ENCODE results near the gene R3HDM4. TPM values are rescaled to one million over a fixed set of nuclear protein-coding genes. Genes with fewer than 3 reads are reported as not detected.

R3HDM4 gene
- total and polyA plus RNA-seq, 10 of the 15 experiments (the other 5 are each of a cell fraction or from before 2014, with no cell fraction given), result 1.3 to 65.8 (median 27.7) TPM

- SMC1A ChIA-PET (ENCODE audit: uncharacterized antibody, unreplicated experiment), result interaction anchor here (1.0 to 4.3 kb wide), 6 partner anchors 14 to 61 kb away, joined by 3 to 119 read pairs (median 9); partner anchors contain the start of gene WDR18
- TF ChIP-seq DPF2 (IDR thresholded peaks at IDR 0.05) (no peak; the same call in 1 of the 2 replicates), POU2F2 (IDR thresholded peaks at IDR 0.05; ENCODE audit: borderline replicate concordance, low read depth, low read length) (no peak), CBX3 (IDR thresholded peaks at IDR 0.05; ENCODE audit: borderline replicate concordance, low read depth) (no peak), MEF2A (IDR thresholded peaks at IDR 0.05; ENCODE audit: insufficient read depth, low read depth, low read length) (no peak), IRF4 (IDR thresholded peaks at IDR 0.05; ENCODE audit: low read depth, low read length) (no peak), CHD1 (IDR thresholded peaks at IDR 0.05; ENCODE audit: low read depth, low read length) (no peak), EGR1 (IDR thresholded peaks at IDR 0.05; ENCODE audit: borderline replicate concordance in 1 of 2, low read depth in 2 of 2, low read length in 2 of 2) (0 out of 3 replicates have a peak, but pooled peaks of 1 of the 2 experiments have one; percentile 48), CEBPZ (IDR thresholded peaks at IDR 0.05; ENCODE audit: low read depth, low read length) (no peak), PKNOX1 (IDR thresholded peaks at IDR 0.05) (peak; percentile 72), ZNF622 (IDR thresholded peaks at IDR 0.05) (no peak), CREM (IDR thresholded peaks at IDR 0.05; ENCODE audit: low read depth) (no peak), RELA (IDR thresholded peaks at IDR 0.05; ENCODE audit: borderline replicate concordance, partially characterized antibody) (no peak), SMC3 (IDR thresholded peaks at IDR 0.05; ENCODE audit: borderline replicate concordance, low read length) (no peak), RUNX3 (IDR thresholded peaks at IDR 0.05; ENCODE audit: low read length) (peak; percentile 10; the same call in 1 of the 2 replicates), ZSCAN29 (IDR thresholded peaks at IDR 0.05) (no peak), SMAD5 (IDR thresholded peaks at IDR 0.05; ENCODE audit: low read depth) (no peak)
- TF ChIP-seq, protein P1, sequence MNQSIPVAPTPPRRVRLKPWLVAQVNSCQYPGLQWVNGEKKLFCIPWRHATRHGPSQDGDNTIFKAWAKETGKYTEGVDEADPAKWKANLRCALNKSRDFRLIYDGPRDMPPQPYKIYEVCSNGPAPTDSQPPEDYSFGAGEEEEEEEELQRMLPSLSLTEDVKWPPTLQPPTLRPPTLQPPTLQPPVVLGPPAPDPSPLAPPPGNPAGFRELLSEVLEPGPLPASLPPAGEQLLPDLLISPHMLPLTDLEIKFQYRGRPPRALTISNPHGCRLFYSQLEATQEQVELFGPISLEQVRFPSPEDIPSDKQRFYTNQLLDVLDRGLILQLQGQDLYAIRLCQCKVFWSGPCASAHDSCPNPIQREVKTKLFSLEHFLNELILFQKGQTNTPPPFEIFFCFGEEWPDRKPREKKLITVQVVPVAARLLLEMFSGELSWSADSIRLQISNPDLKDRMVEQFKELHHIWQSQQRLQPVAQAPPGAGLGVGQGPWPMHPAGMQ (IDR thresholded peaks at IDR 0.05; ENCODE audit: borderline replicate concordance), result no peak
These were observed 11.6 kb upstream of the R3HDM4 start for GRCh38 chr19:924553-925086.

More at GRCh38 chr19:924553-925086, 11.6 kb upstream of the R3HDM4 start:
- whole genome bisulfite sequencing (ENCODE audit: insufficient coverage, insufficient replicate concordance, low lambda C conversion rate, missing lambda C conversion rate), result under 1% methylated on average over 25 of the region's 31 CpGs
- no peak for DNase-seq (ENCODE audit: low read depth, low spot score)
- no TSS peak for BruUV-seq (replicated peaks)
- Histone ChIP-seq H3K4me3 (peak overlapping the region; percentile 99), H3K79me2 (ENCODE audit: control insufficient read depth, insufficient read depth, low read length) (peaks cover 47% of the 10 kb centered on the region), H3K4me2 (ENCODE audit: control insufficient read depth, insufficient read depth) (peak overlapping the region; percentile 89), H3K4me1 (ENCODE audit: control insufficient read depth, insufficient read depth, low read length) (peaks cover 23% of the 10 kb centered on the region), H2AFZ (ENCODE audit: control insufficient read depth, low read depth, low read length) (peak overlapping the region; percentile 78), H3K9me3 (replicated peaks; ENCODE audit: control insufficient read depth, insufficient read depth, low read length) (no peaks in the 10 kb centered on the region), H3K9ac (ENCODE audit: control insufficient read depth, insufficient read depth, low read length) (peak overlapping the region; percentile 97), H3K27me3 (replicated peaks in 1 of 2; ENCODE audit: control insufficient read depth in 2 of 2, insufficient read depth in 2 of 2, low read length in 1 of 2) (no peaks in the 10 kb centered on the region), H3K27ac (ENCODE audit: control insufficient read depth, insufficient read depth) (peak overlapping the region; percentile 96), H3K36me3 (ENCODE audit: control insufficient read depth in 2 of 2, insufficient read depth in 2 of 2, low read length in 1 of 2) (peaks cover 3 to 6% of the 10 kb centered on the region in 2 experiments; a peak in 3 of 4 replicates), H4K20me1 (ENCODE audit: control insufficient read depth, insufficient read depth) (no peaks in the 10 kb centered on the region)
- intact Hi-C loops (cut with micrococcal nuclease; ENCODE audit: unreplicated experiment), result loop anchor here (1.0 to 10.0 kb wide), 4 partner anchors 23 to 320 kb away; partner anchors contain the start of genes ATP5F1D, GRIN3B, MIDN and WDR18
- in situ Hi-C loops (cut with MboI), result loop anchor here (5.0 kb wide), 3 partner anchors 58 to 152 kb away; partner anchors contain the start of genes CFD and WDR18
- ChIA-PET CTCF (interaction anchor here (0.6 to 4.0 kb wide), 12 partner anchors 20 to 172 kb away, joined by 3 to 150 read pairs (median 4); partner anchors contain the start of gene WDR18), POLR2A (interaction anchor here (0.6 to 3.9 kb wide), 4 partner anchors 14 to 60 kb away, joined by 3 to 36 read pairs (median 20); partner anchors contain the start of gene WDR18), RAD21 (ENCODE audit: unreplicated experiment) (interaction anchor here (0.7 to 4.4 kb wide), 9 partner anchors 14 to 209 kb away, joined by 3 to 95 read pairs (median 4); partner anchors contain the start of gene WDR18)
- FAIRE-seq, result peak; percentile 49
- peak; percentile 16 for ATAC-seq

All from GM12878 (cell line).